Mucosa of descending colon (tissue), 3 donors: ENCODE measurements around the gene UCN3. TPM values are rescaled to one million over a fixed set of nuclear protein-coding genes. Genes with fewer than 3 reads are reported as not detected.

Experiments used
- ATAC-seq: fragments of 200-7000 bp; cut with Tn5 transposase; one replicate; pipeline ENCODE4 v1.9.1; 2020; ENCODE audit warnings: mild to moderate bottlenecking, moderate library complexity
- DNase-seq, 3 donors: peaks; one replicate each; pipeline ENCODE4 v3.0.0-alpha.2; 2020
- H3K36me3 ChIP-seq: fragments of 200-600 bp; one replicate; pipeline ENCODE4 v1.8.0; 2021; ENCODE audit warnings: low read depth, mild to moderate bottlenecking
- H3K4me1 ChIP-seq: fragments of 200-600 bp; one replicate; pipeline ENCODE4 v1.8.0; 2021; ENCODE audit warnings: low read depth, mild to moderate bottlenecking
- H3K4me3 ChIP-seq: fragments of 200-600 bp; one replicate; pipeline ENCODE4 v1.8.0; 2021; ENCODE audit warnings: mild to moderate bottlenecking
- H3K9me3 ChIP-seq: fragments of 200-600 bp; one replicate; pipeline ENCODE4 v1.8.0; 2021; ENCODE audit warnings: mild to moderate bottlenecking
- CTCF ChIP-seq: fragments of 200-600 bp; IDR thresholded peaks from one replicate; pipeline ENCODE4 v1.8.0; 2022; ENCODE audit warnings: antibody characterized with exemption, mild to moderate bottlenecking
- intact Hi-C, 2 donors: fragments of 100-400 bp; cut with DNase I in 1 of 2; cut with micrococcal nuclease in 1 of 2; formaldehyde crosslinking; loops; one replicate each; pipeline versions ENCODE4 v1.11.0 to v1.11.1; 2022; cut with DNase I, micrococcal nuclease
- total RNA-seq, 3 donors: library from RNA; stranded (reverse); fragmentation: NEBNext Ultra II Directional in 2 of 3; extraction: Animal tissue kit (Norgen Biotek cat#: 25700) in 2 of 3; gene quantifications; one replicate each; pipeline versions ENCODE4 v1.2.1 to v1.2.4, GENCODE V29; 2021 to 2023
- donor health status: DM: no; HTN: no; CAD: no; lungs with moderate emphysema.
- donor health status: DM: no; HTN: no; CAD: no.
- donor health status: DM: no; HTN: yes; CAD: no.

The UCN3 gene
- total RNA-seq, 3 donors from 2014 or later: 1.4 to 5.9 (median 4.8) TPM

GRCh38 chr10:5356302-5356763 is 8.4 kb upstream of the UCN3 start:
- intact Hi-C loops: no loop called here
- DNase-seq (no peak), ATAC-seq (no peak)
- Histone ChIP-seq H3K4me1 (peaks cover 6% of the 10 kb centered on the region), H3K9me3 (no peaks in the 10 kb centered on the region), H3K4me3 (no peak overlapping the region), H3K36me3 (no peaks in the 10 kb centered on the region)
- TF ChIP-seq CTCF: no peak

GRCh38 chr10:5360318-5360915 is 4.3 kb upstream of the UCN3 start:
- DNase-seq (peak in 1 of 3 donors; percentile 30), ATAC-seq (peak; percentile 85)
- Histone ChIP-seq H3K9me3 (no peaks in the 10 kb centered on the region), H3K4me3 (no peak overlapping the region), H3K36me3 (no peaks in the 10 kb centered on the region), H3K4me1 (peaks cover 10% of the 10 kb centered on the region)
- intact Hi-C loops: no loop called here
- TF ChIP-seq CTCF: no peak

GRCh38 chr10:5361966-5362365 is 2.8 kb upstream of the UCN3 start:
- H3K4me3 ChIP-seq: no peak overlapping the region
- peaks cover 10% of the 10 kb centered on the region for H3K4me1 ChIP-seq
- ATAC-seq (no peak), DNase-seq (no peak)
- no peaks in the 10 kb centered on the region for H3K36me3 ChIP-seq
- no peaks in the 10 kb centered on the region for H3K9me3 ChIP-seq
- no peak for TF ChIP-seq CTCF
- intact Hi-C loops: no loop called here

DNA sequence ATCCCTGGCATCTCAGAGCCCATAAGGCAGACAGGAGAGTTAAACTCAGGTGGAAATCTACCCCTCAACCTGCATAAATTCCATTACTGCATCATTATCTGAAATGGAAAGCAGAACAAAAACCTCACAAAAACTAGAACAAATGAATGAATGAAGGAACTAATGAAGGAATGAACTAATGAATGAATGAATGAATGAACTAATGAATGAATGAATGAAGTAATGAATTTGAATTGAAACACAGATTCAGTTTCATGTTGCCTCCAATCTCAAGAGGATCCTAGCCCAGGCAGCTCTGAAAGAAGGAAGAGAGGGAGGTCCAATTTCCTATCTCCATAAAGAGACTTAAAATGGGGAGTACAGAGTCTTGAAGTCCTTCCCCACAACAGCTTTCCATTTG is 1.9 kb upstream of the UCN3 start:
- no peaks in the 10 kb centered on the region for H3K9me3 ChIP-seq
- no peak for DNase-seq
- no peak for TF ChIP-seq CTCF
- H3K4me1 ChIP-seq: peaks cover 10% of the 10 kb centered on the region
- no peak for ATAC-seq
- H3K36me3 ChIP-seq: no peaks in the 10 kb centered on the region
- no peak overlapping the region for H3K4me3 ChIP-seq
- intact Hi-C loops: no loop called here

DNA sequence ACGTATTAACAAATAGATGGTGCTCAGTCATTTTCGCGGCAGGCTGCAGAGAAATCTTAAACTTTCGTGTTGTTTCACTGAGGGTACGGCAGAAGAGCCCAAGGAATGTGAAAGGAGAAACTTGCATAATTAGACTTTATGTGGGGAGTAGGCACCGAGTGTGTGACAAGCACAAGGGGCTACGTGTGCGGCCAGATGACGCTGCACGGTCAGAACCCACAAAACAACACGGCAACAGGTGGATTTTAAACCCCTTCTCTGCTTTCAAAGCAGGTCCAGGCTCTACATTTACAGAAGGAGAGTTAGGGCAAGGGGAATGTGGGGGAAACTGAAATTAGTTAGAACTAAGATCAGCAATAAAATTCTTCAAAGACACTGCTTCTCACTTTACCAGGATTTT is 392 bp upstream of the UCN3 start:
- peaks cover 10% of the 10 kb centered on the region for H3K4me1 ChIP-seq
- H3K9me3 ChIP-seq: no peaks in the 10 kb centered on the region
- intact Hi-C loops: no loop called here
- no peaks in the 10 kb centered on the region for H3K36me3 ChIP-seq
- DNase-seq (no peak), ATAC-seq (no peak)
- H3K4me3 ChIP-seq: no peak overlapping the region
- TF ChIP-seq CTCF: no peak

- no peak for ATAC-seq
- TF ChIP-seq CTCF: no peak
- no peak overlapping the region for H3K4me3 ChIP-seq
Measured at GRCh38 chr10:5365928-5366327, 1.2 kb downstream of the UCN3 start.

More at GRCh38 chr10:5365928-5366327, 1.2 kb downstream of the UCN3 start:
- H3K4me1 ChIP-seq: peaks cover 4% of the 10 kb centered on the region
- intact Hi-C loops: no loop called here
- H3K36me3 ChIP-seq: no peaks in the 10 kb centered on the region
- H3K9me3 ChIP-seq: no peaks in the 10 kb centered on the region
- DNase-seq: no peak
